ENCODE results near the gene PDZRN4. TPM values are rescaled to one million over a fixed set of nuclear protein-coding genes. Genes with fewer than 3 reads are reported as not detected.
"Not testable (repeated sequence)": the region's sequence is repeated elsewhere in the genome, so short reads cannot be mapped to it uniquely, and the experiment has no call there.

Gene PDZRN4
- total and polyA plus RNA-seq, 5 donors from 2014 or later = not detected

GRCh38 chr12:41615174-41615573 lies 427.1 kb downstream of the PDZRN4 start:
- H3K4me3 ChIP-seq (ENCODE audit: low read depth, low read length); H3K27ac Mint-ChIP-seq; H3K27me3 Mint-ChIP-seq; H3K27ac ChIP-seq (ENCODE audit: insufficient read depth, low read length, poor library complexity, severe bottlenecking); H3K4me3 Mint-ChIP-seq; H3K9me3 Mint-ChIP-seq; DNase-seq; H3K9me3 ChIP-seq (ENCODE audit: control insufficient read depth in 2 of 2, low read length in 2 of 2); H3K36me3 ChIP-seq (ENCODE audit: control insufficient read depth, insufficient read depth, low read length); H3K36me3 Mint-ChIP-seq; H3K4me1 Mint-ChIP-seq; H3K4me1 ChIP-seq (ENCODE audit: control insufficient read depth, insufficient read depth, low read length, poor library complexity, severe bottlenecking); H3K27me3 ChIP-seq (ENCODE audit: control insufficient read depth, insufficient read depth, low read length); ATAC-seq (ENCODE audit: low read depth in 2 of 2): not testable (repeated sequence)

- Histone ChIP-seq H3K4me3 (ENCODE audit: low read depth, low read length) (no peak overlapping the region), H3K9me3 (ENCODE audit: control insufficient read depth in 2 of 2, low read length in 2 of 2) (no peaks in the 10 kb centered on the region), H3K27ac (ENCODE audit: insufficient read depth, low read length, poor library complexity, severe bottlenecking) (no peak overlapping the region), H3K27me3 (ENCODE audit: control insufficient read depth, insufficient read depth, low read length) (no peaks in the 10 kb centered on the region), H3K4me1 (ENCODE audit: control insufficient read depth, insufficient read depth, low read length, poor library complexity, severe bottlenecking) (no peaks in the 10 kb centered on the region), H3K36me3 (ENCODE audit: control insufficient read depth, insufficient read depth, low read length) (no peaks in the 10 kb centered on the region)
- Mint-ChIP-seq H3K27me3 (no peaks in the 10 kb centered on the region), H3K9me3 (peaks cover 0 to 6% (median 1%) of the 10 kb centered on the region in 7 donors), H3K4me3 (no peak overlapping the region), H3K27ac (no peak overlapping the region), H3K36me3 (no peaks in the 10 kb centered on the region), H3K4me1 (no peaks in the 10 kb centered on the region)
- DNase-seq = no peak
- ATAC-seq (ENCODE audit: low read depth in 2 of 2) = no peak
Observed at GRCh38 chr12:41619705-41620104, 431.6 kb downstream of the PDZRN4 start.

- H3K4me1 ChIP-seq (ENCODE audit: control insufficient read depth, insufficient read depth, low read length, poor library complexity, severe bottlenecking) = no peaks in the 10 kb centered on the region
Observed at GRCh38 chr12:41621291-41621690, 433.2 kb downstream of the PDZRN4 start.

More at GRCh38 chr12:41621291-41621690, 433.2 kb downstream of the PDZRN4 start:
- DNase-seq = no peak
- no peaks in the 10 kb centered on the region for H3K36me3 ChIP-seq (ENCODE audit: control insufficient read depth, insufficient read depth, low read length)
- Mint-ChIP-seq H3K9me3 (peaks cover 0 to 6% (median 1%) of the 10 kb centered on the region in 7 donors), H3K27ac (no peak overlapping the region), H3K36me3 (no peaks in the 10 kb centered on the region), H3K4me1 (no peaks in the 10 kb centered on the region), H3K4me3 (no peak overlapping the region), H3K27me3 (no peaks in the 10 kb centered on the region)
- no peak overlapping the region for H3K27ac ChIP-seq (ENCODE audit: insufficient read depth, low read length, poor library complexity, severe bottlenecking)
- no peaks in the 10 kb centered on the region for H3K27me3 ChIP-seq (ENCODE audit: control insufficient read depth, insufficient read depth, low read length)
- ATAC-seq (ENCODE audit: low read depth in 2 of 2) = no peak
- H3K4me3 ChIP-seq (ENCODE audit: low read depth, low read length) = no peak overlapping the region
- H3K9me3 ChIP-seq (ENCODE audit: control insufficient read depth in 2 of 2, low read length in 2 of 2) = no peaks in the 10 kb centered on the region

Measured in CD4-positive, CD25-positive, alpha-beta regulatory T cell (primary cell).